ENCODE measurements around the gene JSRP1.
A peak's percentile ranks its signal among the peaks of the same experiment; 100 is the strongest.

The JSRP1 gene

GRCh38 chr19:2236314-2237050 is 19.7 kb downstream of the JSRP1 start, which contains the start of the genes PLEKHJ1 and SF3A2 (continued):
- TF ChIP-seq FEZF1 (tag by site-specific recombination; IDR thresholded peaks at IDR 0.05) (no peak), ZNF558 (tag by site-specific recombination; IDR thresholded peaks at IDR 0.05) (no peak), ZBTB20 (tag by site-specific recombination; IDR thresholded peaks at IDR 0.05) (no peak; the same call in 1 of the 2 replicates), KLF10 (tag by site-specific recombination; IDR thresholded peaks at IDR 0.05) (peak; percentile 83), ZNF23 (tag by site-specific recombination; IDR thresholded peaks at IDR 0.05; ENCODE audit: borderline replicate concordance) (no peak), ZNF473 (tag by site-specific recombination; IDR thresholded peaks at IDR 0.05) (no peak), ZNF133 (tag by site-specific recombination; IDR thresholded peaks at IDR 0.05) (no peak), KLF7 (tag by site-specific recombination; IDR thresholded peaks at IDR 0.05; ENCODE audit: borderline replicate concordance) (peak; percentile 76), ZBTB17 (tag by site-specific recombination; IDR thresholded peaks at IDR 0.05) (peak; percentile 52), ZNF148 (tag by site-specific recombination; IDR thresholded peaks at IDR 0.05; ENCODE audit: borderline replicate concordance) (no peak), WT1 (tag by site-specific recombination; IDR thresholded peaks at IDR 0.05) (no peak), KLF8 (tag by site-specific recombination; IDR thresholded peaks at IDR 0.05) (peak; percentile 68), ZNF169 (tag by site-specific recombination; IDR thresholded peaks at IDR 0.05) (no peak), MZF1 (tag by site-specific recombination; IDR thresholded peaks at IDR 0.05; ENCODE audit: borderline replicate concordance) (no peak), KLF9 (tag by site-specific recombination; IDR thresholded peaks at IDR 0.05; ENCODE audit: low read depth) (peak; percentile 97), ZNF596 (tag by site-specific recombination; IDR thresholded peaks at IDR 0.05) (no peak), ZSCAN23 (tag by site-specific recombination; IDR thresholded peaks at IDR 0.05) (no peak), HIC1 (tag by site-specific recombination; IDR thresholded peaks at IDR 0.05) (peak; percentile 82), ZNF366 (tag by site-specific recombination; conservative IDR thresholded peaks at IDR 0.05) (peak; percentile 47; the same call in 1 of the 2 replicates), ZNF416 (tag by site-specific recombination; IDR thresholded peaks at IDR 0.05) (no peak), ZNF2 (tag by site-specific recombination; IDR thresholded peaks at IDR 0.05) (peak; percentile 95), ZNF37A (tag by site-specific recombination; IDR thresholded peaks at IDR 0.05) (no peak), ZNF501 (tag by site-specific recombination; IDR thresholded peaks at IDR 0.05) (peak; percentile 79), ZNF629 (tag by site-specific recombination; IDR thresholded peaks at IDR 0.05) (no peak; the same call in none of the 2 replicates), MEIS1 (CRISPR knock-in tag; IDR thresholded peaks at IDR 0.05; ENCODE audit: borderline replicate concordance) (no peak), ZNF514 (tag by site-specific recombination; IDR thresholded peaks at IDR 0.05) (no peak), BCL11A (tag by site-specific recombination; IDR thresholded peaks at IDR 0.05; ENCODE audit: low read depth) (no peak)
- TF ChIP-seq, protein P1, sequence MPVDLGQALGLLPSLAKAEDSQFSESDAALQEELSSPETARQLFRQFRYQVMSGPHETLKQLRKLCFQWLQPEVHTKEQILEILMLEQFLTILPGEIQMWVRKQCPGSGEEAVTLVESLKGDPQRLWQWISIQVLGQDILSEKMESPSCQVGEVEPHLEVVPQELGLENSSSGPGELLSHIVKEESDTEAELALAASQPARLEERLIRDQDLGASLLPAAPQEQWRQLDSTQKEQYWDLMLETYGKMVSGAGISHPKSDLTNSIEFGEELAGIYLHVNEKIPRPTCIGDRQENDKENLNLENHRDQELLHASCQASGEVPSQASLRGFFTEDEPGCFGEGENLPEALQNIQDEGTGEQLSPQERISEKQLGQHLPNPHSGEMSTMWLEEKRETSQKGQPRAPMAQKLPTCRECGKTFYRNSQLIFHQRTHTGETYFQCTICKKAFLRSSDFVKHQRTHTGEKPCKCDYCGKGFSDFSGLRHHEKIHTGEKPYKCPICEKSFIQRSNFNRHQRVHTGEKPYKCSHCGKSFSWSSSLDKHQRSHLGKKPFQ (tag by site-specific recombination; IDR thresholded peaks at IDR 0.05), result 0 out of 2 replicates have a peak, but pooled peaks have one; percentile 13
- TF ChIP-seq, protein P2, sequence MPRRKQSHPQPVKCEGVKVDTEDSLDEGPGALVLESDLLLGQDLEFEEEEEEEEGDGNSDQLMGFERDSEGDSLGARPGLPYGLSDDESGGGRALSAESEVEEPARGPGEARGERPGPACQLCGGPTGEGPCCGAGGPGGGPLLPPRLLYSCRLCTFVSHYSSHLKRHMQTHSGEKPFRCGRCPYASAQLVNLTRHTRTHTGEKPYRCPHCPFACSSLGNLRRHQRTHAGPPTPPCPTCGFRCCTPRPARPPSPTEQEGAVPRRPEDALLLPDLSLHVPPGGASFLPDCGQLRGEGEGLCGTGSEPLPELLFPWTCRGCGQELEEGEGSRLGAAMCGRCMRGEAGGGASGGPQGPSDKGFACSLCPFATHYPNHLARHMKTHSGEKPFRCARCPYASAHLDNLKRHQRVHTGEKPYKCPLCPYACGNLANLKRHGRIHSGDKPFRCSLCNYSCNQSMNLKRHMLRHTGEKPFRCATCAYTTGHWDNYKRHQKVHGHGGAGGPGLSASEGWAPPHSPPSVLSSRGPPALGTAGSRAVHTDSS (tag by site-specific recombination; IDR thresholded peaks at IDR 0.05), result no peak
- TF ChIP-seq, protein P3, sequence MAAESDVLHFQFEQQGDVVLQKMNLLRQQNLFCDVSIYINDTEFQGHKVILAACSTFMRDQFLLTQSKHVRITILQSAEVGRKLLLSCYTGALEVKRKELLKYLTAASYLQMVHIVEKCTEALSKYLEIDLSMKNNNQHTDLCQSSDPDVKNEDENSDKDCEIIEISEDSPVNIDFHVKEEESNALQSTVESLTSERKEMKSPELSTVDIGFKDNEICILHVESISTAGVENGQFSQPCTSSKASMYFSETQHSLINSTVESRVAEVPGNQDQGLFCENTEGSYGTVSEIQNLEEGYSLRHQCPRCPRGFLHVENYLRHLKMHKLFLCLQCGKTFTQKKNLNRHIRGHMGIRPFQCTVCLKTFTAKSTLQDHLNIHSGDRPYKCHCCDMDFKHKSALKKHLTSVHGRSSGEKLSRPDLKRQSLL (tag by site-specific recombination; IDR thresholded peaks at IDR 0.05), result no peak; the same call in 1 of the 2 replicates
- TF ChIP-seq, protein P4, sequence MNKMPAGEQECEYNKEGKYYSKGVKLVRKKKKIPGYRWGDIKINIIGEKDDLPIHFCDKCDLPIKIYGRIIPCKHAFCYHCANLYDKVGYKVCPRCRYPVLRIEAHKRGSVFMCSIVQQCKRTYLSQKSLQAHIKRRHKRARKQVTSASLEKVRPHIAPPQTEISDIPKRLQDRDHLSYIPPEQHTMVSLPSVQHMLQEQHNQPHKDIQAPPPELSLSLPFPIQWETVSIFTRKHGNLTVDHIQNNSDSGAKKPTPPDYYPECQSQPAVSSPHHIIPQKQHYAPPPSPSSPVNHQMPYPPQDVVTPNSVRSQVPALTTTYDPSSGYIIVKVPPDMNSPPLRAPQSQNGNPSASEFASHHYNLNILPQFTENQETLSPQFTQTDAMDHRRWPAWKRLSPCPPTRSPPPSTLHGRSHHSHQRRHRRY (tag by site-specific recombination; IDR thresholded peaks at IDR 0.05), result no peak

All from HEK293 (cell line).